ENCODE results near the gene PTPRD.
A peak's percentile ranks its signal among the peaks of the same experiment; 100 is the strongest.

Gene PTPRD

GRCh38 chr9:8727191-8727590 lies 1885.6 kb downstream of the PTPRD start:
- Histone ChIP-seq H2BK5ac (ENCODE audit: low read depth, low read length, poor library complexity) (no peak overlapping the region), H4K12ac (ENCODE audit: low read depth, low read length) (no peak overlapping the region), H3K18ac (ENCODE audit: low read length) (no peak overlapping the region), H2BK120ac (ENCODE audit: insufficient read depth, low read length, poor library complexity) (no peak overlapping the region), H4K91ac (ENCODE audit: low read depth, low read length) (no peak overlapping the region), H3K79me2 (ENCODE audit: control insufficient read depth, insufficient read depth, low read length, poor library complexity) (no peaks in the 10 kb centered on the region), H3K36me3 (ENCODE audit: control insufficient read depth in 1 of 2, insufficient read depth in 2 of 2, low read length in 2 of 2) (no peaks in the 10 kb centered on the region), H2AK5ac (ENCODE audit: low read length) (no peak overlapping the region), H2BK12ac (ENCODE audit: low read length) (no peak overlapping the region), H3K79me1 (ENCODE audit: low read length) (peaks cover 4% of the 10 kb centered on the region), H3K4me2 (ENCODE audit: low read length) (no peak overlapping the region), H3K14ac (ENCODE audit: low read length) (no peak overlapping the region), H3K9me3 (ENCODE audit: insufficient read depth, low read depth, low read length) (no peaks in the 10 kb centered on the region), H3K27ac (ENCODE audit: low read depth, low read length) (no peak overlapping the region), H4K8ac (ENCODE audit: low read depth, low read length) (no peak overlapping the region), H3K4ac (ENCODE audit: low read depth, low read length) (no peak overlapping the region), H3K27me3 (ENCODE audit: insufficient read depth, low read length) (no peaks in the 10 kb centered on the region), H3K4me3 (ENCODE audit: low read depth, low read length) (no peak overlapping the region), H2AFZ (ENCODE audit: insufficient read depth, low read length, poor library complexity) (no peak overlapping the region), H3K4me1 (ENCODE audit: control insufficient read depth in 1 of 2, insufficient read depth in 2 of 2, low read length in 2 of 2) (peaks cover 2 to 11% of the 10 kb centered on the region in 2 experiments), H3K9ac (ENCODE audit: low read length) (no peak overlapping the region), H3K23ac (ENCODE audit: low read length) (no peak overlapping the region)
- DNase-seq, result no peak
- WGBS (ENCODE audit: extremely low coverage, insufficient coverage, insufficient read length), result no CpG with 5 or more reads among the region's 2 CpGs

- H3K23ac ChIP-seq (ENCODE audit: low read length), result no peak overlapping the region
- DNase-seq, result no peak
- no peaks in the 10 kb centered on the region for H3K36me3 ChIP-seq (ENCODE audit: control insufficient read depth in 1 of 2, insufficient read depth in 2 of 2, low read length in 2 of 2)
- H3K4me3 ChIP-seq (ENCODE audit: low read depth, low read length), result no peak overlapping the region
- no peak overlapping the region for H3K9ac ChIP-seq (ENCODE audit: low read length)
- no peak overlapping the region for H3K4ac ChIP-seq (ENCODE audit: low read depth, low read length)
- WGBS (ENCODE audit: extremely low coverage, insufficient coverage, insufficient read length), result no CpG with 5 or more reads among the region's 4 CpGs
- H3K79me2 ChIP-seq (ENCODE audit: control insufficient read depth, insufficient read depth, low read length, poor library complexity), result no peaks in the 10 kb centered on the region
- H2AFZ ChIP-seq (ENCODE audit: insufficient read depth, low read length, poor library complexity), result no peak overlapping the region
- H3K79me1 ChIP-seq (ENCODE audit: low read length), result peaks cover 4% of the 10 kb centered on the region
- peak overlapping the region; percentile 73 for H4K8ac ChIP-seq (ENCODE audit: low read depth, low read length)
- H2AK5ac ChIP-seq (ENCODE audit: low read length), result no peak overlapping the region
- no peak overlapping the region for H3K18ac ChIP-seq (ENCODE audit: low read length)
- H4K91ac ChIP-seq (ENCODE audit: low read depth, low read length), result peak overlapping the region; percentile 80
- H2BK12ac ChIP-seq (ENCODE audit: low read length), result peak overlapping the region; percentile 84
- peaks cover 2 to 11% of the 10 kb centered on the region in 2 experiments for H3K4me1 ChIP-seq (ENCODE audit: control insufficient read depth in 1 of 2, insufficient read depth in 2 of 2, low read length in 2 of 2)
- H2BK5ac ChIP-seq (ENCODE audit: low read depth, low read length, poor library complexity), result no peak overlapping the region
- H3K27me3 ChIP-seq (ENCODE audit: insufficient read depth, low read length), result no peaks in the 10 kb centered on the region
- H3K27ac ChIP-seq (ENCODE audit: low read depth, low read length), result no peak overlapping the region
- no peak overlapping the region for H2BK120ac ChIP-seq (ENCODE audit: insufficient read depth, low read length, poor library complexity)
- no peaks in the 10 kb centered on the region for H3K9me3 ChIP-seq (ENCODE audit: insufficient read depth, low read depth, low read length)
- H4K12ac ChIP-seq (ENCODE audit: low read depth, low read length), result no peak overlapping the region
- no peak overlapping the region for H3K4me2 ChIP-seq (ENCODE audit: low read length)
- no peak overlapping the region for H3K14ac ChIP-seq (ENCODE audit: low read length)
Observed at GRCh38 chr9:8726692-8727091, 1886.1 kb downstream of the PTPRD start.

GRCh38 chr9:8725635-8726034 lies 1887.2 kb downstream of the PTPRD start:
- Histone ChIP-seq H2AK5ac (ENCODE audit: low read length) (no peak overlapping the region), H3K36me3 (ENCODE audit: control insufficient read depth in 1 of 2, insufficient read depth in 2 of 2, low read length in 2 of 2) (no peaks in the 10 kb centered on the region), H3K18ac (ENCODE audit: low read length) (no peak overlapping the region), H3K4ac (ENCODE audit: low read depth, low read length) (no peak overlapping the region), H4K91ac (ENCODE audit: low read depth, low read length) (no peak overlapping the region), H3K27ac (ENCODE audit: low read depth, low read length) (peak overlapping the region; percentile 41), H3K9me3 (ENCODE audit: insufficient read depth, low read depth, low read length) (no peaks in the 10 kb centered on the region), H3K9ac (ENCODE audit: low read length) (no peak overlapping the region), H2BK5ac (ENCODE audit: low read depth, low read length, poor library complexity) (no peak overlapping the region), H3K4me3 (ENCODE audit: low read depth, low read length) (no peak overlapping the region), H2BK120ac (ENCODE audit: insufficient read depth, low read length, poor library complexity) (no peak overlapping the region), H2BK12ac (ENCODE audit: low read length) (no peak overlapping the region), H2AFZ (ENCODE audit: insufficient read depth, low read length, poor library complexity) (no peak overlapping the region), H4K12ac (ENCODE audit: low read depth, low read length) (no peak overlapping the region), H3K4me1 (ENCODE audit: control insufficient read depth in 1 of 2, insufficient read depth in 2 of 2, low read length in 2 of 2) (peaks cover 2 to 11% of the 10 kb centered on the region in 2 experiments), H3K79me1 (ENCODE audit: low read length) (peaks cover 6% of the 10 kb centered on the region), H3K27me3 (ENCODE audit: insufficient read depth, low read length) (no peaks in the 10 kb centered on the region), H4K8ac (ENCODE audit: low read depth, low read length) (no peak overlapping the region), H3K4me2 (ENCODE audit: low read length) (no peak overlapping the region), H3K14ac (ENCODE audit: low read length) (no peak overlapping the region), H3K23ac (ENCODE audit: low read length) (no peak overlapping the region), H3K79me2 (ENCODE audit: control insufficient read depth, insufficient read depth, low read length, poor library complexity) (no peaks in the 10 kb centered on the region)
- no CpG with 5 or more reads among the region's 1 CpG for WGBS (ENCODE audit: extremely low coverage, insufficient coverage, insufficient read length)
- no peak for DNase-seq

- no peak overlapping the region for H2BK12ac ChIP-seq (ENCODE audit: low read length)
- H3K36me3 ChIP-seq (ENCODE audit: control insufficient read depth in 1 of 2, insufficient read depth in 2 of 2, low read length in 2 of 2), result no peaks in the 10 kb centered on the region
- no peak overlapping the region for H4K91ac ChIP-seq (ENCODE audit: low read depth, low read length)
- peaks cover 5 to 15% of the 10 kb centered on the region in 2 experiments for H3K4me1 ChIP-seq (ENCODE audit: control insufficient read depth in 1 of 2, insufficient read depth in 2 of 2, low read length in 2 of 2)
- H3K14ac ChIP-seq (ENCODE audit: low read length), result no peak overlapping the region
- no peak overlapping the region for H3K18ac ChIP-seq (ENCODE audit: low read length)
- H3K23ac ChIP-seq (ENCODE audit: low read length), result no peak overlapping the region
- H2BK5ac ChIP-seq (ENCODE audit: low read depth, low read length, poor library complexity), result no peak overlapping the region
- H3K27ac ChIP-seq (ENCODE audit: low read depth, low read length), result peak overlapping the region; percentile 11
- peak overlapping the region; percentile 28 for H4K8ac ChIP-seq (ENCODE audit: low read depth, low read length)
- H3K4me2 ChIP-seq (ENCODE audit: low read length), result no peak overlapping the region
- no peaks in the 10 kb centered on the region for H3K79me2 ChIP-seq (ENCODE audit: control insufficient read depth, insufficient read depth, low read length, poor library complexity)
- H3K9me3 ChIP-seq (ENCODE audit: insufficient read depth, low read depth, low read length), result no peaks in the 10 kb centered on the region
- no peak overlapping the region for H3K9ac ChIP-seq (ENCODE audit: low read length)
- H4K12ac ChIP-seq (ENCODE audit: low read depth, low read length), result no peak overlapping the region
- peaks cover 6% of the 10 kb centered on the region for H3K79me1 ChIP-seq (ENCODE audit: low read length)
- H2AFZ ChIP-seq (ENCODE audit: insufficient read depth, low read length, poor library complexity), result no peak overlapping the region
- WGBS (ENCODE audit: extremely low coverage, insufficient coverage, insufficient read length), result no CpG with 5 or more reads among the region's 11 CpGs
- no peak overlapping the region for H2AK5ac ChIP-seq (ENCODE audit: low read length)
- H3K4ac ChIP-seq (ENCODE audit: low read depth, low read length), result no peak overlapping the region
- H3K27me3 ChIP-seq (ENCODE audit: insufficient read depth, low read length), result no peaks in the 10 kb centered on the region
- no peak for DNase-seq
- H3K4me3 ChIP-seq (ENCODE audit: low read depth, low read length), result no peak overlapping the region
- H2BK120ac ChIP-seq (ENCODE audit: insufficient read depth, low read length, poor library complexity), result peak overlapping the region; percentile 83
Observed at GRCh38 chr9:8724284-8725018, 1888.4 kb downstream of the PTPRD start.
